ENCODE data around the gene PRKCZ.
A peak's percentile ranks its signal among the peaks of the same experiment; 100 is the strongest.

PRKCZ gene

DNA sequence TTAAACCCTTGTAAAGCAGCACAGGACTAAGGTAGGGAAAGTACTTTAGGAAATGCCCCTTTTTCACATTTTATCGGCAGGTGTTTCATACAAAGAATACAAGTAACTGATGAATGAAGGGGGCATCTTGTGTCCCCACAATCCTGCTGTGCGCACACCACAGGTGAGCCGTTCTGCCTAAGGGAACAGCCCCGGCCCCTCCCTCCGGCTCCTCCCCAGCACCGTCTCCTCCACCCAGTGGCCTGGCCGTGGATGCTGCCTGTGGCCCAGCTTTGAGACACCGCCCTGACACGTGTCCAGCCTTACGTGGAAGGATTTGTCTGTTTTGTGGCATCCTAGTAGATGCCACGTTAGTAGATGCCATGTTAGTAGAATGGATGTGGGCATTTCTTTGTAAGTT, 131.5 kb downstream of the PRKCZ start:
- no peak for DNase-seq

DNA sequence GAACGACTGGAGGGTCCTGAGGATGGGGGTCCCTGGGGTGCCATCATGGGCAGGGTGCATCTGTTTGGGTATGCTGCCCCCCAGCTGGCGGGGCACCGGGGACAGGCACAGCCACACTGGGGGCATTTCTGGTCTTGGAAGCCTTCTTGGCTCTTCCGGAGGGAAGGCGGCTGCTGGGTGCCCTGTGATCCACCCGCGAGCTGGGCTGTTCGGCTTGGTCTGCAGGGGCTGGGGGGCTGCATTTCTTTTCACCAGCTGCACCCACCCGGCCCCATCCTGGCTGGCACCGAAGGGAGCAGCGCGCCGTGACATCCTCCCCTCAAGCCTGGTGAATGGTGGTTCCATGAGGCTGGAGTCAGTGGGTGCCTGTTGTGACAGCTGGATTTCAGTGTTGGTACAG, 132.2 kb downstream of the PRKCZ start:
- no peak for DNase-seq

DNA sequence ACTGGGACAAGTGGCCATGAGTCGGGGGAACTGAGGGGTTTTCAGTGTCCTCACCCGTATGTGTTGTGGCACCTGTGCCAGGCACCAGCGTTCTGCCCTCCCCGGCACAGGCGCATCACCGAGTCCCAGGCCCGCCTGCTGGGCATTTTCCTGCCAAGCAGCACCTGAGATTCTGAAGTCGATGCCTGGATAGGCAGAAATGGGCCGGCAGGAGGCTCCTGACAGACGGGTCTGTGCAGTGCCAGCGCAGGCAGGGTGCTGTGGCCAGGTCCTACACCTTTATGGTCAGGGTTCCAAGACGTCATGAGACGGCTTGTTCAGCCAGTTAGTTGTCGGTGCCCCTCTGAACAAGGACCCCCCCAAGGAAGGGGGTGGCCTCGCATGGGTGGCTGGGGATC, 133.7 kb downstream of the PRKCZ start:
- DNase-seq = no peak

DNA sequence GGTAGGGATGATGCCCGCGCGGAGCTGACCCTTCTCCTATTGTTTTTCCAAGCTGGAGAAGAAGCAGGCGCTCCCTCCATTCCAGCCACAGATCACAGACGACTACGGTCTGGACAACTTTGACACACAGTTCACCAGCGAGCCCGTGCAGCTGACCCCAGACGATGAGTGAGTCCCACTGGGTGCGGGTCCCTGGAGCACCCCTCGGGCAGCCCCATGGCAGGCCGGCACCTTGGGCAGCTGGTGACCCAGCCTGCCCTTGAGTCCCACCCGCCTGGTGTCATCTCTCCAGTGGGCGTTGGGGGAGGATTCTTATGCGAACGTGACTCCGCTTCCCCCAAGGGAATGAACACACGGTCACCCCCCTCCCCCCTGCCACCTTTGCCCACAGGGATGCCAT, 134.3 kb downstream of the PRKCZ start:
- DNase-seq = no peak

DNA sequence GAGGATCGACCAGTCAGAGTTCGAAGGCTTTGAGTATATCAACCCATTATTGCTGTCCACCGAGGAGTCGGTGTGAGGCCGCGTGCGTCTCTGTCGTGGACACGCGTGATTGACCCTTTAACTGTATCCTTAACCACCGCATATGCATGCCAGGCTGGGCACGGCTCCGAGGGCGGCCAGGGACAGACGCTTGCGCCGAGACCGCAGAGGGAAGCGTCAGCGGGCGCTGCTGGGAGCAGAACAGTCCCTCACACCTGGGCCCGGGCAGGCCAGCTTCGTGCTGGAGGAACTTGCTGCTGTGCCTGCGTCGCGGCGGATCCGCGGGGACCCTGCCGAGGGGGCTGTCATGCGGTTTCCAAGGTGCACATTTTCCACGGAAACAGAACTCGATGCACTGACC, 134.7 kb downstream of the PRKCZ start:
- no peak for DNase-seq

DNA sequence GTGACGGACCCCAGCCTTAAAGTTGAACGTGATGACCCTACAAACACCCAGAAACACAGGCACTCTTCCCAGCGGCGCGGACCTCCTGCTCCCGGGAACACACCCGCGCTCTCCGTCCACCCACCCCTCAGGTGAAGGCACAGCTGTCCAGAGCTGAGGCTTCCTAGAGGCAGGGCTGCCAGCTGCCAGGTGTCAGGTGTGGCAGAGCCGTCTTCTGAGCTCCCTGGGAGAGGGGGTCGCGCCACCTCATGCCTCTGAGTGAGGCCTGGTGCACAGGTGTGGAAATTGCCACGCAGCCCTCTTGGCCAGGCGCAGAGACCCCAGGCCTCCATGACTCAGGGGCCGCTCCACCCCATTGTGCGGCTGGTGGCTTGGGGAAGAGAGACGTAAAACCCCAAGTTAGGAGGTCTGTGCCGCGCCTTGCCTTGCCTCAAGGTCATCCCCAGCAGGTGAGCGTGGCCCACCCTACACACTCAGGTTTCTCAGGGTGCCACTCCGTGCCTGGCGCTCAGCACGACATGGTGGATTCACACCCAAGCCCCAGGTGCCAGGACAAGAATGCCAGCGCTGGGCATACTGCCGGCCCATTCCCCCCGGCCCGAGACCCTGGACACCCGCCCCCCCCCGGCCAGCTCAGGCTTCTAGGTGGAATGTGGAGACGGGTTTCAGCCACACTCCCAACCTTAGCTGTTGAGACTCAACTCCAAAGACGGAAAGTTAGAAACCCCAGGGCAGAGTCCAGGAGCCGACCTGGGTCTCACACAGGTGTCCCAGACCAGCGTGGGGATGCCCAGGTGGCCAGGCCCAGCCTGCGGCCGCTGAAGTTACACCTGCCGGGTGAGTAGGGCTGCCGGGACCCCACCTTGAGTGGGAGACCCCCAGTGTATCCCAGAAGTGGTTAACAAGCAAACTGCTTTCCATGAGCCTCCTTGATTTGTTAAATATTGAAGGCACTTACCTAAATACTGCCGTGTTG, 136.0 kb downstream of the PRKCZ start:
- DNase-seq = no peak

DNA sequence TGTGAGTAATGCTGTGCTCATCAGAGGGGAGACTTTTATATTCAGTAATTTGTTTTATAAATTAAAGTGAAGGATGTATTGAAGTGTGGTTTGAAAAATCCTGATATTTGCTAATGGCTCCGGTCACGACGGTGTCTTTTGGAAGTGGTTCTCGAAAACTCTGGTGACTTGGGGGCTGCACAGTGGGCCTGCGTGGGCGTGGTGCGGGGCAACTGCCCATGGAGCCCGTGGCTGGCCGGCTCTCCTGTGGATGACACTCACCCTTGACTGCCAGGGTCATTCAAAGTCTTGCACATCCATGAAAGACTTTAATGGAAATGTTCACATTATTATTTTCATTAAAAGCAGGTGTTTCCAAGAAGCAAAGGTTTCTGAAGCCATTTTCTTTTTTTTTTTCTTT, 136.7 kb downstream of the PRKCZ start:
- DNase-seq = no peak

DNA sequence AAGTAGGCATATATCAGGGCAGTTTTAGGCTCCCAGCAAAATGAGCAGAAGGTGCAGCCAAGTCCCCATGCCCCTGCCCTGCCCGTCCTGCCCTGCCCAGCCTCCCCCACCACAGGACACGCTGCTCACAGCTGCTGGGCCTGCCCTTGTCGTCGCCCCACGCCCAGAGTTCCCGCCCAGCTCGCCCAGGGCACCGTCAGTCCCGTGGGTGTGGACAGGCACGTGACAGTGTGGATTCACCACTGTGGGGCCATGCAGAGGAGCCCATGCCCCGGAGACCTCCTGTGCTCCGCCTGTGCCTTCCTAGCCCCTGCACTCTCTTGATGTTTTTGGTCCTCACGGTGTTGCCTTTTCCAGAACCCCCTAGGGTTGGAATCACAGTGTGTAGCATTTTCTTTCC, 137.4 kb downstream of the PRKCZ start:
- no peak for DNase-seq

DNA sequence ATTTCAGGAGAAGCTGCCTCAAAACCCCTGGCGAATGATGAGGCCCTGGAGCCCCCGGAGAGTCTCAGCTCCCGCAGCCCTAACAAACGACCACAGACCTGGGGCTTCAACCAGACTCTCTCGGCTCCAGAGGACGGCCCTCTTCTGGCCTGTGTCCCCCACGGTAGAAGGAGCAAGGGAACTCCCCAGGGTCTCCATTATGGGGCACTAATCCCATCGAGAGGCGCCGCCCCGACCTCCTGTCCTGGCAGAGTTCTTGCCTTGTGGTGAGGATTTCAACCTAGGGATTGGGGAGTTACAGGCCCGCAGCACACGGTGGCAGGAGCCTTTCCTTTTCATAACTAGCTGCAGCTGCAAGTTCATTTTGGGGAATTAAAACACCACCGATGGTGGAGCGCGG, 138.1 kb downstream of the PRKCZ start:
- no peak for DNase-seq

DNA sequence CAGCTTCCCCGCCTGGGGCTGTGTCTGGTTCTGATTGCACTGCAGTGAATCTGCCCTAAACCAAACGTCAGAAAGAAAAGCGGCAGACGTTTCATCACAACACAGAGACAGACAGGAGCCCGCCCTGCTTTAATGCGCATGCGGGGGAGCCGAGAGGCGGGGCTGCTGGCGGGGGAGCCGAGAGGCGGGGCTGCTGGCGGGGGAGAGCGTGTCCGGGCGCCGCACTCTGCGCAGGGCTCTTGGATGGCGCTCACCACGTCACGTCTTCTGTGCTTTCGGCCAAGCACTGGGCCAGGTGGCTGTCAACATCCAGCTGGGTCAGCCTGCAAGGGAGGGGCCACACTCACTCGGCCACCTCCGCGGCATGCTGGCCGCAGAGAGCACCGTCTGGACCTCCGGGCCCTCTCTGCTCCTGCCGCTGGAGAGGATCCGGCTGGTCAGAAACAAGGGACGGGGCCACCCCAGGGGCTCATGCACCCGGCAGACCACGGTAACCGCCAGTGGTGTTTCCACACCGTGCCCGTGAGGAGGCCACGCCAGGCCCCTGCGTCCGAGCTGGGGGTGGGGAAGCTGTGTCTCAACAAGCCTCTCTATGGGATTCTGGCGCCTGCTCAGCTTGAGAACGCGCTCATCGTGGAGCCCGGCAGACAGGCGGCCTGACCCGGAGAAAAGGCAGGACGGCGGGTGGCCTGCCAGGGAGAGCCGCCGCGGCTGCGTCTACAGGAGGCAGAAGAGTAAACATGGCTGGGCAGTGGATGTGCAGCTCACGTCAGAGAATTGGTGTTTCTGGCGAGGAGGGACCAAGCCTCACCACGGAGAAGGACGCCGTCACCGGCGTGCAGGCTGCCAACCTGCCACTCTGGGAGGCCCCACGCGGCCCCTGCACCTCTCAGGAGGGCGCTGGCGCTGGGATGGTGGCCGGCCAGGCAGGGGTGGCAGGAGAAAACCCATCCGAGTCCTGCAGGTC, 139.5 kb downstream of the PRKCZ start:
- DNase-seq = peak; percentile 97

DNA sequence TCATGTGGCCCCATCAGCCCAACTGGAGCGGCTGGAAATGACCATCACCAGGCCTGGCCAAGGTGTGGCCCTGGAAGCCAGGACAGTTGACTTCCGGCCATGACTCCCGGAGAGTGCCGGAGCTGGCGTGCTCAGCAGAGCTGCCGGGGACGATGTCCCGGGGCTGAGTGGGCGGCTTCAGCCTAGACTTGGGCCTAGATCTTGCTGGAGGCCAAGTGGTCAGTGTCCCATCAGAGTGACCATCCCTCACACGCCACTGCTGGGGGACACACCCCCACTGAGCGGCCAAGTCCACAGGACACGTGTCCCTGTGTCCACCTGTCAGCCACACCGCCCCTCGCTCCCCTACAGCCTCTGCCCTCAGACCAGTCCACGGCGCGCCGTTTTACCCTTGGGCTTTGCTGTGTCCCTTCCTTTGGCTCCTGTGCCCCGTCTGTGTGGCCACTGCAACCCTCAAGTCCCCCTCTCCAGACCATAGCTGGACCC, 140.3 kb downstream of the PRKCZ start:
- DNase-seq = no peak

DNA sequence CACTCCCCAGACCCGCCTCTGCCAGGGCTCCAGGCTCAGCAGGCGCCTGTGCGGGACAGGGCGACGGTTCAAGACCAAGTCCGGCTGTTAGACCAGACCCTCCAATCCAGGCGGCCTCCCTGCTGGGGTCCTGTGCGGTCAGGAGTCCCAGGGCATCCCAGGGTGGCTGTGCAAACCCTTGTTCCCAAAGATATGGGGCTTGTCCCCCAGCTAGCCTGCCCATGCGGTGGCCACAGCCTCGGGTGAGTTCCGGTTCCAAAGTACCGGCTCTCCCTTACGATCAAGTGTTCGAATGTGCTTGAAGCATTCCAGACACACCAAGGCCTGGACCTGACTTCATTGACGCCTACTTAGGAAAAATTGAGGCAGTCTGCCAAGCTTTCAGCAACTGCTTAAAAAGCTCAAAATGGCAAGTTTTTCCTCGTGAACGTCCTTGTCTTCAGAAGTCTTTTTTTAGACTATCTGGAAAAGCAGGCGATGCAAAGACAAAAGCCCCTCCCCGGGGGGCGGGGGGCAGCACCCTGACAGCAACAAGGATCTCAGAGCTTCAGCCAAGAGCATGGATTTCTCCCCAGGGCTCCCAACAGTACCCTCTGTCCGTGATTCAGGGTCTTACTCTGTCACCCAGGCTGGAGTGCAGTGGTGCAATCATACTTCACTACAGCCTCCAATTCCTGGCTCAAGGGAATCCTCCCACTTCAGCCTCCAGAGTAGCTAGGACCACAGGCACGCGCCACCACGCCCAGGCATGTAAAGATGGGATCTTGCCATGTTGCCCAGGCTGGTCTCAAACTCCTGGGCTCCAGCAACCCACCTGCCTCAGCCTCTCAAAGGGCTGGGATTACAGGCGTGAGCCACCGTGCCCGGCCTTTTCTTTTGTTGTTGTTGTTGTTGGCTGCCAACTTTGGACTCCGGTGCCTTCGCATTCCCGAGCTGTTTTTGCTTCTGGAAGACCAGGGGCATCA, 142.1 kb downstream of the PRKCZ start:
- DNase-seq = no peak

DNA sequence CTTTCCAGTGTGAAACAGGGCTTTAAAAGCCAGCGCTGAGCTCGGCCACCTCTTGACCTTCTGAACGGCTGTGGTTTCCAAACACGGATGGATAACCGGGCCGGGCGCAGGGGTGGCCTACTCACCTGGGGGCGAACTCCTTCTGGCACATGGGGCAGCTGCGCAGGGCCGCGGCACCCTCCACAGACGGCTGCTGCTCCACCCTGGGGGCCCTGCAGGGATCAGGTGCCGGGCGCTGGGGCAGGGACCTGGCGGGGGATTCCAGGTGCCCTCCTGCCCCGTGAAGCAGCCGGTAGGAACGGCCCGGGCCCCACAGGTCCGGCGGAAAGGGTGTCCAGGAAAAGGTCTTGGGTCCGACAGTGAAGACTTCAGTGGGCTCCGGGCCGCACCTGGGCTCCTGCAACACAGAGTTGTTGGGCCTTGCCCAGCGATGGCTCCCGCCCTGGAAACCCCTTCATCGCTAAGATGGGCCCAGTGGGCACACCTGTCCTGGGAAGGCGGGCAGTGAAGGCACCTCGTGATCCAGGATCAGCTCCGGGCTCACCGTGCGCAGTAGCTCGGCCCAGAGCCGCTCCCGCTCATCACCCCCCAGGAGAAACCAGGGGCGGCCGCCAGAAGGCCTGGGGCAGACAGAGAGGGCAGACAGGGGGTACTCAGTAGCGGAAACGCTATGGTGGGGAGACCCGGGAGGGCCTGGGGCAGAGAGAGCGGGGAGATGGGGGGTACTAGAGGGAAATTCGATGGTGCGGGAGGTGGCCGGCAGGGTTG, 143.5 kb downstream of the PRKCZ start:
- no peak for DNase-seq

DNA sequence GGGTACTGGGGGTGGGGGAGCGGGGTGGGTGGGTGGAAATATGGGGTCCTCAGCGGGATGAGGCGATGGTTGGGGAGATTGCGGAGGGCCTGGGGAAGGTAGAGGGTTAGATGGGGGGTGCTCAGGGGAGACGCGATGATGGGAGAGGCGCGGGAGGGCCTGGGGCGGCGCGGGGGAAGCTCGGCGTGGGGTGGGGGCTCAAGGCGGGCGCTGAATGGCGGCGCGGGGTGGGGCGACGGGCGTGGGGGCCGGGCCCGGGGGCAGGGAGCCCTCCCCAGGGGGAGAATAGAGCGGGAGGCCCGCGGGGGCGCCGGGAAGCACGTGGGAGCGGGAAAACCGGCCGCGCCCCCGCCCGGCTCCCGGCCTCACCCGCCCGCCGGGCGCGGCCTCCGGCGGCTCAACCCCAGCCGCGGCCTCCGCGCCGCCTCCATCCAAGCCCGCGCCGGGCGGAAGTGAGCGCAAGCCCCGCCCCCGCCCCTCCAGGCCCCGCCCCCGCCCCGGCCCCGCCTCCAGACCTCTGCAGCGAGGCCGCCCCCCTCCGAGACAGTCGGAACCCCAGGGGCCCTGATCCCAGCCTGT, 144.2 kb downstream of the PRKCZ start, which contains the start of gene FAAP20:
FAAP20 (minus strand) TSS at position 454 of the 579 bp plus-strand sequence; CDS start at position 431, 23 bp downstream.
- no peak for DNase-seq

DNA sequence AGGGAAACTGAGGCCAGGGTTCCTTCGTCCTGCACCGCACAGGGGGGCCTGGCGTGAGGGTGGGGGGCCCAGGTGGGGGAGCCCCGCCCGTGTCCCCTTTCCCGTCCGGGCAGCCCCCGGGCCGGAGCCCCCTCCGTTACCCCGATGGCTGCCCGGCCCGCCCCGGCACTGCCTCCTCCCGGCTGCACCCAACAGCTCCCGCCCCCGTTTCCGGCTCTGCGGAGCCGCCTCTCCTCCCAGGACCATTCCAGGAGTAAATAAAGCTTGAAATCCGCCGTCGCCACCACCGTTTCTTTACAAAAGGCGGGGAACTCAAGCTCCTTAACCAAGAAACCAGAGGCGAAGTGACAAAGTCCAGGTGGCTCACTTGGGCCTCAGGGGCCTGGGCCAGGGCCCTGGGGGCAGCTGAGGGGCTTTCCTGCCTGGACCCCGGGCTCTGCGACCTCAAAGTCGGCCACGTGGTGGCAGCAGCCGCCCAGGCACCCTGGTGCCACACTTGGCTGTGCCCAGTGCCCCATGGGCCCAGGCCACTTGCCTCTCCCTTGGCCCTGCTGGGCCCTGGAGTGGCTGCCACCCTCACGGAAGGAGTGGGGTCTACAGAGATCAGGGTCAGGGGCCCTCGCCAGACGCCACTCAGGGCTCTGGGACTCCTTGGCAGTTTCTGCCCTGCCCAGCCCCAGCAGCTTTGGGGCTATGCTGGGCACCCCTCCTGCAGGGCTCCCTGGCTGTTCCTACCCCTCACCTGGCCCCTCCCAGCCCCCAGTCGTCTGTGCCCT, 144.9 kb downstream of the PRKCZ start:
- peak; percentile 93 for DNase-seq

DNA sequence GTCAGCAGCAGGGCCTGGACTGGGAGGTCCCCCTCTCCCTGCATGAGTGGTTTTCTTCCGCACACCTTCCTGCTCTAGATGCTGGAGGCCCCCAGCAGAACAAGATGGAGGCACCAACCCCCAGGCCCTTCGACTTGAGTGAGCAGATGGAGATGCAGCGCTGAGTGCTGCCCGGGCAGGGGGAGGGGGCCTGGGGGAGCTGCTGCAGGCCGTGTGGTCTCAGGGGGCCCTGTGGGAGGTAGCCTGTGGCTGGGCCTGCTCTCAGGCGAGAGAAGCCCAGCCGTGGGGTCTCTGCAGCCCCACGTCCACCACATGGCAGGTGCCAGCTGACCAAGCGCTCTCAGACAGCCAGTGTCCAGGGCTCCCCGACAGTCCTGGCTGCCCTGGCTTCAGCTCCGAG, 145.6 kb downstream of the PRKCZ start:
- DNase-seq = peak; percentile 63

DNA sequence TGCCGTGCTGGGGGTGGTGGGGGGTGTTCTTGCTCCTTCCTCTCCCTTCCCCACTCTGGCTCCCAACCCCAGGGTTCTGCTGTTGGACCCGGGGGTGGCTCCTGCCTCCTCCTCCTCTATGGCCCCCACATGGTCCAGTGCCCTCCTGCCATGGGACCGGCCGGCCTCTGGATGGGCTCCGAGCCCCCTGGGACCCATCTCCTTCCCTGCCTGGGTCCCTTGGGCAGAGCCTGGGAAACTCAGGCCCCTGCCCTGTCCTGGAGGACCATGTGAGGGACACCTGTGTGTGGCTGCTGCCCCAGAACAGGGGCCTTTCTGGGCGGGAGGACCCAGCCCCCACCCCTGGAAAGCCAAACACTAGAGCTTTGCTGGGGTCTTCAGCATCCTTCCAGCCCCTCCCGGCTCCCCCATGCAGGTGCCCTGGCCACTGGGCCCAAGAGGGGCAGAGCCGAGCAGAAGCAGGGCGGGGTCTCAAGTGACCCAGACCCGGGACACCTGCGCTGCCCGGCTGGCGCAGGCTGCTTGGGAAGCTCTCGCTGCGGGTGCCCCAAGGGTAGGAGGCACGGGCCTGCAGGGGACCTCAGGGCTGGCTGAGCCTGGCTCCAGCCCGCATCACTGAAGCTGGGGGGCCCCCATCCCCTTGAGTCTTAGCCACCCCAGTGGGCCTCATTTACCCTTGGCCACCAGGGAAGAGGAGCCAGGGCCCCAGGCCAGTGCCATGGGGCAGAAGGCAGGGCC, 146.9 kb downstream of the PRKCZ start:
- DNase-seq = no peak

DNA sequence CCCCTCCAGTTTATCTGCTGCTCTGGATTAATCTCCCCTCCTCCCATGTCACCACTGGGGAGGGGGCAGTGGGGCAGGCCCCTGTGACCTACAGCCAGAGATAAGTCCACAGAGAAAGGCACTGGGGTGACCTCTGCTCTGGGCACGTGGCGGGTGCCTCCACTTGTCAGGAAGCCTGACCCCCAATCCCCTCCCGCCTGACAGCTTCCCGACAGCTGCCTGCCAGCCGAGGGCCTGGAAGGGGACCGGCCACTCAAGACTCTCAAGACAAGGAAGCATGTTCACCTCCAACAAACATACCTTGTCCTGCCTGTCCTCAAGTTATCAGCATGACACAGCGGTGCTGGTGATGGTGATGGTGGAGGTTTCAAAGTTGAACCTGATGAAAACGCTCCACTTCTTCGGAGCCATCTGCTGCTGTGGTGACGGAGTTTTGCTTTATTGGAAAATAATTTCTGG, 147.5 kb downstream of the PRKCZ start:
- DNase-seq = no peak

DNA sequence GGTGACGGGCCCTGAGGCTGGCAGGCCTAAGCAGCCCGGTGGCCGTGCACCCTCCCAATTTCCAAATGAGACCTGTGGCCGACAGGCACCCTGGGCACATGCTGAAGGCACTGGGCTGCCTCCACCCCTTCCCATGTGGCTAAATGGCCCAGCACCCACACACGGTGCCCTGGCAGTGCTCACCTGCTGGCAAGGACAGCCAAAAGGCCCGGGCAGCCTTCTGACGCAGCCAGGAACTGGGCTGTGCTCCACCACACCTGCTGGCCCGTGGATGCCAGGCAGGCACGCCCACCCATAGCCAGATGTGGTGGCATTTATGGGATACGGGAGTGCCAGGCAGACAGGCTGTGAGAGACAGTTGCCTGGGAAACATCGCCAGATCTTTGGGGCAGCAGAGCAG, 148.4 kb downstream of the PRKCZ start:
- DNase-seq = no peak

Measured in eye (tissue), 1 donor.